Measurements from ENCODE around the gene FGFR3. TPM values are rescaled to one million over a fixed set of nuclear protein-coding genes. Genes with fewer than 3 reads are reported as not detected.

Gene FGFR3
- total RNA-seq, 6 donors from 2014 or later: 18.5 to 92.2 (median 24.4) TPM

DNA sequence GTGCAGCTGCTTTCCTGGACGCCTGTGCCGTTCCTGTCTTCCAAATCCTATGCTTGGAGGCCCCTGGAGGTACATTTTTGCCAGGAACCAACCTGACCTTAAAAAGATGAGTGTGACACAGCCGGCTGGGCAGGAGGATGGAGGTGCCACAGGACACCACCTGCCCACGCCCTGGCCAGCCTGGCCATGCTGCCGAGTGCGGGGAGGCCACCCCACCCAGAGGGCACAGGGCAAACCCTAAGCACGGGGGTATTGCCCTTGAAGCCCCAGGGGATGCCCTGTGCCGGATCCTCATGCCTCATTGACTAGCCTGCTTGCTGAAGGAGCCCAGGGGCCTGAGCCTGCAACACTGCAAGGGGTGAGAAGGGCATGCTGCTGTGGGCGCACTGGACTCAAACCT lies 20.1 kb downstream of the FGFR3 start:
- Histone ChIP-seq H3K9me3 (no peaks in the 10 kb centered on the region), H3K36me3 (peaks cover 16 to 64% (median 45%) of the 10 kb centered on the region in 4 donors), H3K27me3 (no peaks in the 10 kb centered on the region), H3K4me3 (no peak overlapping the region), H3K4me1 (peaks cover 0 to 7% (median 5%) of the 10 kb centered on the region in 4 donors), H3K27ac (no peak overlapping the region)
- DNase-seq: no peak
- no peak for TF ChIP-seq POLR2AphosphoS5 (IDR thresholded peaks at IDR 0.05)
- TF ChIP-seq, protein P1, sequence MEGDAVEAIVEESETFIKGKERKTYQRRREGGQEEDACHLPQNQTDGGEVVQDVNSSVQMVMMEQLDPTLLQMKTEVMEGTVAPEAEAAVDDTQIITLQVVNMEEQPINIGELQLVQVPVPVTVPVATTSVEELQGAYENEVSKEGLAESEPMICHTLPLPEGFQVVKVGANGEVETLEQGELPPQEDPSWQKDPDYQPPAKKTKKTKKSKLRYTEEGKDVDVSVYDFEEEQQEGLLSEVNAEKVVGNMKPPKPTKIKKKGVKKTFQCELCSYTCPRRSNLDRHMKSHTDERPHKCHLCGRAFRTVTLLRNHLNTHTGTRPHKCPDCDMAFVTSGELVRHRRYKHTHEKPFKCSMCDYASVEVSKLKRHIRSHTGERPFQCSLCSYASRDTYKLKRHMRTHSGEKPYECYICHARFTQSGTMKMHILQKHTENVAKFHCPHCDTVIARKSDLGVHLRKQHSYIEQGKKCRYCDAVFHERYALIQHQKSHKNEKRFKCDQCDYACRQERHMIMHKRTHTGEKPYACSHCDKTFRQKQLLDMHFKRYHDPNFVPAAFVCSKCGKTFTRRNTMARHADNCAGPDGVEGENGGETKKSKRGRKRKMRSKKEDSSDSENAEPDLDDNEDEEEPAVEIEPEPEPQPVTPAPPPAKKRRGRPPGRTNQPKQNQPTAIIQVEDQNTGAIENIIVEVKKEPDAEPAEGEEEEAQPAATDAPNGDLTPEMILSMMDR (IDR thresholded peaks at IDR 0.05): no peak
- no peak for TF ChIP-seq POLR2A (IDR thresholded peaks at IDR 0.05)
- no peak for TF ChIP-seq EP300 (IDR thresholded peaks at IDR 0.05)
- WGBS, 2 donors: 74 to 90% methylated on average over 3 to 8 of the region's 9 CpGs
- ATAC-seq (ENCODE audit: low FRiP score in 2 of 2): no peak

DNA sequence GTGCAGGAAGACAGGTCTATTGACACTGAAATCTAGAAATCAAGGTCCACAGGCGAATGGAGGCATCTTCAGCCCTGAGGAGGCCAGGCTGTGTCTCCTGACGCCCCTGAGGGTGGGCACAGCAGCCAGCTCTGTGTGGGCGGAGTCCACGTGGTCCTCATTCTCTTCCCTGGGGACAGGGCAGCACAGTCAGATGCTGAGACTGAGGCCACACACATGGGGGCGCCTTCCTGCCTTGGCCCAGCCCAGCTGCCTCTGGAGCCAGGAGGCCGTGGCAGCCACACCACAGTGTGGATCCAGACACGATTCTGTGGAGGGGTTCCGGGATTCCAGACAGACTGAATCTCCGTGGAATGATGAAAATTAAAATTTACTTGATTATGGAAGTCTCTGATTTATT lies 20.8 kb downstream of the FGFR3 start:
- ATAC-seq (ENCODE audit: low FRiP score in 2 of 2) (no peak), DNase-seq (no peak)
- Histone ChIP-seq H3K4me3 (no peak overlapping the region), H3K27me3 (no peaks in the 10 kb centered on the region), H3K4me1 (peaks cover 0 to 7% (median 5%) of the 10 kb centered on the region in 4 donors), H3K27ac (no peak overlapping the region), H3K36me3 (peaks cover 20 to 71% (median 47%) of the 10 kb centered on the region in 4 donors), H3K9me3 (no peaks in the 10 kb centered on the region)
- no peak for TF ChIP-seq POLR2A (IDR thresholded peaks at IDR 0.05)
- WGBS, 2 donors: 66 to 79% methylated on average over 5 to 9 of the region's 9 CpGs

DNA sequence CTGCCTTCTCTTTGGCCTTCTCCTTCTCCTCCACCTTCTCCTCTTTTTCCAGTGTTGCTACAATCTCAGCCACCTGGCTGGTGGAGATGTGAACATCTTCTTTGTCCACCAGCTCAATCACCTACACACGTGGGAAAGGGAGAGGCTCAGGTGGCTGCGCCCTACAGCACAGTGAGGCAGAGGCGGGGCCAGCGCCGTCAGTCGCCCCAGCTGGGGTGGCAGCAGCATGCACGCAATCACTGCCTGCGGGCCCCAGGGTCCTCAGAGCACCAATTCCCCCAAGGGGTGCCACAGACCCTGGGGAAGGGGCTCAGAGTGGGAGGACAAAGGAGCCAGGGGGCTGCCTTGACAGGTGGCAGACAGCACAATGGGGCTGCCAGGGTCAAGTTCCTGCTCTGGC lies 21.4 kb downstream of the FGFR3 start:
- Histone ChIP-seq H3K9me3 (no peaks in the 10 kb centered on the region), H3K27ac (no peak overlapping the region), H3K4me3 (no peak overlapping the region), H3K36me3 (peaks cover 21 to 76% (median 50%) of the 10 kb centered on the region in 4 donors), H3K27me3 (no peaks in the 10 kb centered on the region), H3K4me1 (peaks cover 0 to 7% (median 6%) of the 10 kb centered on the region in 4 donors)
- no peak for TF ChIP-seq POLR2A (IDR thresholded peaks at IDR 0.05)
- no peak for TF ChIP-seq POLR2AphosphoS5 (IDR thresholded peaks at IDR 0.05)
- TF ChIP-seq, protein P1 (IDR thresholded peaks at IDR 0.05): no peak
- no peak for TF ChIP-seq EP300 (IDR thresholded peaks at IDR 0.05)
- whole genome bisulfite sequencing, 2 donors: 97 to 99% methylated on average over 7 to 8 of the region's 8 CpGs
- DNase-seq (peak in 1 of 2 donors; percentile 69), ATAC-seq (ENCODE audit: low FRiP score in 2 of 2) (no peak)

DNA sequence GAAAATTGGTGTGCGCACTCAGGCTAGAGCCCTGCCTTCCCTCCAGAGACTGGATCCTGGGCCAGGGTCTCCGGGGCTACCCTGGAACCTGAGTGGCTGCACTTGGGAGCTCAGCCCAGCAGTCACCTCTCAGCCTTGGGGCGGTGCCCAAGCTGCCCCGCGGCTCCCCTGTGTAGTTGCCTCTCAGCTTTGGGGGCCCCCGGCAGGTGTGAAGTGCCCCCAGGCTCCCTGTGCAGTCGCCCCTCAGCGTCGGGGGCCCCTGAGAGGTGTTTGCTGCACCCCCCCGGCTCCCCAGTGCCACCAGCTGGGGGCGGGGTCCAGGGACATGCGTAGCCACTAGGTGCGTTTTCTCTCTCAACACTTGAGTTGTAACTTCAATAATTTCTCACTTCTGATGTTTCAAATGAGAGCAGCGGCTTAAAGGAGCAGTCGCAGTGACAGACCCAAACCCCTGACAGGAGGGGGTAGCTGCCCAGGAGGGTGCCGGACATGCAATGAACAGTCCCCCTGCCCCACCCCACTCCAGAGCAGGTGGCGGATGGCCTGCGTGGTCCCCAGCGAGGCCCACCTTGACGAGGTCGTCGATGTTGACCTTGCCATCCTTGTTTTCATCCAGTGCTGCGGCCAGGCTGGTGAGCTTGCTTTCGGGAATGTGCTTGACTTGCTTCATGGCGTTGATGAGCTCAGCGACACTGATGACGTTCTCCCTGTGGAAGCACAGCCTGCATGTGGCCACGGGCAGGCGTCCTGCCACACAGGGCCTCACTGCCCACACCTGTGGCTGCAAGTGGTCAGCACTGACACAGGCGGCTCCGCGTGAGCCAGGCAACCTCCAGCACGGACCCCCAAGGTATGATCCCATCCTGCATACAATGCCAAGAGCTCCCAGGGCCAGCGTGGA lies 22.3 kb downstream of the FGFR3 start:
- no peak for ATAC-seq (ENCODE audit: low FRiP score in 2 of 2)
- no peaks in the 10 kb centered on the region for H3K27me3 ChIP-seq
- no peak overlapping the region for H3K4me3 ChIP-seq
- TF ChIP-seq, protein P1 (IDR thresholded peaks at IDR 0.05): no peak
- TF ChIP-seq EP300 (IDR thresholded peaks at IDR 0.05) (no peak), POLR2A (IDR thresholded peaks at IDR 0.05) (no peak), POLR2AphosphoS5 (IDR thresholded peaks at IDR 0.05) (no peak)
- H3K27ac ChIP-seq: no peak overlapping the region
- H3K36me3 ChIP-seq: peaks cover 21 to 84% (median 52%) of the 10 kb centered on the region in 4 donors
- peaks cover 0 to 7% (median 7%) of the 10 kb centered on the region in 4 donors for H3K4me1 ChIP-seq
- peak in 1 of 2 donors; percentile 72 for DNase-seq
- no peaks in the 10 kb centered on the region for H3K9me3 ChIP-seq
- WGBS, 2 donors: 89 to 95% methylated on average over 19 to 28 of the region's 34 CpGs

DNA sequence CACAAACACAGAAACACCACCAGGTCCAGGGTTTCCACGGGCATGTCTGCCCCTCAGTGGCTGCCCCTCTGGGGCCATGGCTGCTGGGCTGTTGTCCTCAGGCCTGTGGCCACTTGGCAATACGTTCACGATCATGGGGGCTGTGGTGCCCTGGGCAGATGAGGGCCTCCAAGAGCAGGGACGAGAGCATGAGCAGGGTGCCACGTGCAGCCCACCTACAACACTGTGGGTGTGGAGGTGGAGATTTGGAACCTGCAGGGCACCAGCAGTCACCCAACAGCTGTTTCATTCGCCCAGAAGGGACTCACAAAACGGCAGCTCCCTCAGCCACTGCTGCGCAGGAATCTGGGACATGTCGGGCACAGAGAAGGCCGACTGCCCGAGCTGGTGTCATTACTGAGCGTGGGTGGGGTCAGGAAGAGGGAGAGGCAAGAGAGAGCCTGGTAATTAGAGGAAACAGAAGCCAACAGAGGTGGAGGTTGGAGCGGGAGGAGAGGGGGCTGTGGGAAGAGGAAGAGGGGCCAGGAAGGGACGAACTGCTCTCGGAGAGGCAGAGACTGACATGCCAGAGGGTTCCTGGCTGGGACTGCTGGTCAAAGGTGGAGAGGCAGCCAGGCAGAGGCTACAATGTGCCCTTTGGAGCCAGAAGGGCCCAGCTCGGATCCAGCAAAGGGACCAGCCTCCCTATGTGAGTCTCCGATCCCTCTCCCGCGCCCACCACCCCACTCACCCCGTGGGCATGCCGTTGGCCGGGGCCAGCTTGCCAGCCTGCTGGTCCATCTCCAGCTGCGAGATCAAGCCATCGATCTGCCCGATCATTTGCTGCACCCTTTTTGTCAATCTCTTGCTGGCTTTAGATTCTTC lies 23.1 kb downstream of the FGFR3 start:
- H3K36me3 ChIP-seq: peaks cover 21 to 87% (median 55%) of the 10 kb centered on the region in 4 donors
- no peaks in the 10 kb centered on the region for H3K9me3 ChIP-seq
- ATAC-seq (ENCODE audit: low FRiP score in 2 of 2) (no peak), DNase-seq (no peak)
- H3K27ac ChIP-seq: no peak overlapping the region
- H3K27me3 ChIP-seq: no peaks in the 10 kb centered on the region
- TF ChIP-seq POLR2AphosphoS5 (IDR thresholded peaks at IDR 0.05) (no peak), POLR2A (IDR thresholded peaks at IDR 0.05) (no peak), EP300 (IDR thresholded peaks at IDR 0.05) (no peak)
- TF ChIP-seq, protein P1 (IDR thresholded peaks at IDR 0.05): no peak
- H3K4me1 ChIP-seq: peaks cover 0 to 7% (median 7%) of the 10 kb centered on the region in 4 donors
- WGBS, 2 donors: 86 to 92% methylated on average over 24 to 25 of the region's 25 CpGs
- no peak overlapping the region for H3K4me3 ChIP-seq

All from upper lobe of left lung (tissue), 6 donors.